ENCODE results near the gene RNF208. TPM values are rescaled to one million over a fixed set of nuclear protein-coding genes. Genes with fewer than 3 reads are reported as not detected.

RNF208 gene
- total and polyA plus RNA-seq, 9 of the 15 experiments (the other 6 are each of a cell fraction or from before 2014, with no cell fraction given): 0.15 to 6.9 (median 0.50) TPM; not detected in 2

GRCh38 chr9:137245450-137246421 lies 23.7 kb upstream of the RNF208 start (continued):
- no peak for TF ChIP-seq CHAMP1 (IDR thresholded peaks at IDR 0.05)
- TF ChIP-seq TAF7 (tag; IDR thresholded peaks at IDR 0.05): no peak
- no peak for TF ChIP-seq ZNF146 (CRISPR knock-in tag; IDR thresholded peaks at IDR 0.05; ENCODE audit: unreplicated experiment)

Data from K562 (cell line).